AML-193 (cell line): ENCODE results near the gene C16orf92.
A peak's percentile ranks its signal among the peaks of the same experiment; 100 is the strongest.
"Not testable (repeated sequence)": the region's sequence is repeated elsewhere in the genome, so short reads cannot be mapped to it uniquely, and the experiment has no call there.

Experiments used
- DNase-seq, 2 experiments: peaks; one replicate each; lab custom pipeline; 2025; lab: John Stamatoyannopoulos, UW

The C16orf92 gene

DNA sequence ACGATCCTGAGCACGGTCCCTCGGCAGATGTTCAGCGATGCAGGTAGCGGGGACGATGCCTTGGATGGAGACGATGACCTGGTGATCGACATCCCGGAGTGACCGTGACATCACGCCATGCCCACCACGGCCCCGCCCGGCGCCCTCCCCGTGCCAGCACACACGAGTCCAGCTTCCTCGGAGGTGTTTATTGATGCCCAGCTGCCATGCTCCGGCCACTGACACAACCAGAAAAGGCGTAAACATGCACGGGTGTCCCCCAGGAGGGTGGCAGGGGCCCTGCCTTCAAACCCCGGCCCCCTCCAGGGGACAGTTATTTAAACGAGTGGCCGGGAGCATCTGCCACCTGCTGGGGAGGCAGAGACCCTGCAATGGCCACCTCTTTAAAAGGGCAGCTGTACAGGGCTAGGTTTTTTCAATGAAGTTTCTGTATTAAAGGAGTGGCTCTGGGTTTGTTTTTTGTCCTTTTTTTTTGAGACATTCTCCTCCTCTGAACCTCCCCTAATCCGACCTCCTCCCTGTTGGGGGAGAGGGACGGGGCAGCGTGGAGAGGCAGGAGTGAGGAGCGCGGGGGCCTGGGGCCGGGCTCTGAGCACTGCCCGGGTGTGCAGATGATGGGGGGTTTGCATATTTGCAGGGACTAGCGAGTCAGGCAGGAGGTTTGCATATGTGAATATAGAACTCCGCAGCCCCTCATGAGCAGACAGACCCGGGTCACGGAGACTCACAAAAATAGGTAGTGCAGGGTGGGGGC is 17.5 kb upstream of the C16orf92 start:
- peak; percentile 31 to 37 for DNase-seq

GRCh38 chr16:30006095-30006473 is 16.9 kb upstream of the C16orf92 start:
- DNase-seq = no peak

GRCh38 chr16:30006659-30007377 is 16.2 kb upstream of the C16orf92 start:
- DNase-seq = no peak

GRCh38 chr16:30007378-30007895 is 15.6 kb upstream of the C16orf92 start:
- no peak for DNase-seq

DNA sequence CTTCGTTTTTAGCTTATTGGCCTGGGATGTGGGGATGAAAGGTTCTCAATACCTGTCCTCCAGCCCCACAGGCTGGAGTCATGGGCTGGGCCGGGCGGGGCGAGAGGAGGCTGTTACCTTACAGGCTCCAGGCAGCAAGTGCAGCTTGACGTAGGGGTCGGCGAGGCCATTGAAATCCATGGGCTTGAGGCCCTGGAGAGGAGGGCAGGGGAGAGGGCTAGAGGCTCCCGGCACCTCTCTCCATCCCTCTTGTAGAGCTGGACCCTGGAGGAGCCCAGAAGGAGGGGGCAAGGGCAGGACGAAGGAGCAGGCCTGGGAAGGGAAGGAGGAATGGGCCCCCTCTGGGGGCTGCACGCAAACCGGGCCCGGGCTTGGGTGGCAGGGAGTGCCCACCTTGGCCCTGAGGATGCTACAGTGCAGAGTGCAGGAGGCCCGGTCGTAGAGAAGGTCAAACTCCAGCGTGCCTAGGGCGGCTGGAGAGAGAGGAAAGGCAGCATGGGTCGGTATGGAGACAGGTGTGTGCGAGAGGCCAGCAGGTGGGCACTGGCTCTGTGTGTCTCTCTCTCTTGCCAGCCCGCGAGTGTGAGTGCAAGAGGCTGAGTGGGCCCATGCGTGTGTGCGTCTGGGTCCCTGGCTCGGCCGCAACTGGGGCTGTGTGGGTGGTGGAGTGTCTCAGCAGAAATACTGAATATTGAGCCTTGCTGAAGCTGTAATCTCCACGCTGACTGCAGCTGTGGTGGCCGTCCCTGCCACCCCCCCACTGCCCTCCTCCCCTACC is 13.7 kb upstream of the C16orf92 start:
- no peak for DNase-seq

- DNase-seq = no peak
Observed at GRCh38 chr16:30009990-30010843, 12.8 kb upstream of the C16orf92 start.

DNA sequence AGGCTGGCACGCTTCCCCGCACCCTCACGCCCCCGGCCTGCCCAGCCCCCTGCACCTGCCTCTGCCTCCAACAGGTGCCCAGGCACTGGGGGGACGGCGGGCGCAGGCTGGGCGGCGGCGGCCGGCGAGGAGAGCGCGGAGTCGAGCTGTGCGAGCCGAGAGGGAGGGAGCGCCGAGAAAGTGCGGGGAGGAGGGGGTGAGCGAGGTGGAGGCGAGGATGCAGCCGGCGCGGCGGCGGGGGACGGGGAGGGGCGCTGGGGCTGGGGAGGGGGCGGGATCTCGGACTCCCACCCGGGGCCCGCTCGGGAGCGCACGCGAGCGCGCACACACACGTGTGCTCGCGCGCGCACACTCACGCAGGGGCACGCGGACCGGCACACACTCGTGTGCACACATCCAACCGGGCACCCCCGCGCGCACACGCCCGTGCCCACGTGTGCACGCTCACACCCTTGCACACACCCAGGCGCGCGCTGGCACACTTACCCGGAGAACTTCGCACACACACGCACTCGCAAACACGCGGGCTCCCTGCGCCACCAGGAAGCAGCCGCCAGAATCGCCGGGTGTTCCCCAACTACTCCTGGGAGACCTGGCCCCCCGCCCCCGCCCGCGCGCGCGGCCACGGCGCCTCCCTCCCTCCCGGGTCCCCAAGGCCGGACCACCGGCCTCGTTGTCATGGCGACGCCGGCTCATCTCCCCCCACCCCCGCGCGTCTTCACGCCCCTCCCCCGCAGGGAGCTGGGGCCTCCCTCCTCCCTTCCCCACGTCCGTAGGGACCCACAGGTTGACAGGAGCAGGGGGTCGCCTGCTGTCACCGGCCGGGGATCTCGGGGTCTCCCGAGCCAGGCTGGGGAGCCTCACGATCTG is 11.9 kb upstream of the C16orf92 start, which contains the start of gene DOC2A:
Gene DOC2A (minus strand): TSS at position 184 of the 870 bp plus-strand sequence. CDS start 805 bp downstream, outside the sequence.
- DNase-seq = peak in 1 of 2 experiments; percentile 21

DNA sequence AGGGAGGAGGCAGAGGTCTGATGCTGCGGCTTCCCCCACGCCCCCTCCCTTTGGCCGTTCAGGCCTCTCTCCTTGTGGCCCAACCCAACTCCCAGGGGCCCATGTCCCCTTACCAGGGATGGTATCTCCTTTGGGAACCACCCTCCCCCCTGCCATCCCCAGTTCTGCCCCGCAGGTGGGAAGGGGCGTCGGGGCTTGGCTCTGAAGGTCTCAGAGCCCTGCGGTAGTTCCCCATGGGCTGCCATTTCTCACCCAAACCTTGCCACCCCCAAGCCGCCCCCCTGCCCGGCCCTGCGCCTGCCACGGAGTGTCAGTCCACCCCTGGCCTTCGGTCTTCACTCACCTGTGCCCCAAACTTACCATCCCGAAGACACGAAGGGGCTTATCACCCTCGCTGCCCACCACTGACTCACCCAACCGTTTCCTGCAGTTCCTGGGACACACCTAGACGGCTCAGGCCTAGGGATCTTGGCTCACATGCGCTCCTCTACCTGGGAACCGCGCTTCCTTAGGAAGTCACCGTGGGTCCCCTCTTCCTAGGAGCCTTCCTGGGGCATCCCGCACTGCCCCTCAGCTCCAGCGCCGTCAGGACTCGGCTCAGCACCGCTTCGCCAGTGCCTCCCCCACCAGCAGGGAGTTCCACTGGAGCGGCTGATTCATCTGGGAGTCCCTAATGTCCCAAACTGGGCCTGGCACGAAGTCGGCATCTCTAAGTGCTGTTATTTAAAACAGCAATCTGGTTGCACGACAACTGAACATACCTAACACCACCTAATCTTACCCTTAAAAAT is 11.1 kb upstream of the C16orf92 start:
- no peak for DNase-seq

- DNase-seq = not testable (repeated sequence)
Observed at GRCh38 chr16:30012598-30012997, 10.4 kb upstream of the C16orf92 start.

- not testable (repeated sequence) for DNase-seq
Observed at GRCh38 chr16:30015450-30015849, 7.5 kb upstream of the C16orf92 start.

DNA sequence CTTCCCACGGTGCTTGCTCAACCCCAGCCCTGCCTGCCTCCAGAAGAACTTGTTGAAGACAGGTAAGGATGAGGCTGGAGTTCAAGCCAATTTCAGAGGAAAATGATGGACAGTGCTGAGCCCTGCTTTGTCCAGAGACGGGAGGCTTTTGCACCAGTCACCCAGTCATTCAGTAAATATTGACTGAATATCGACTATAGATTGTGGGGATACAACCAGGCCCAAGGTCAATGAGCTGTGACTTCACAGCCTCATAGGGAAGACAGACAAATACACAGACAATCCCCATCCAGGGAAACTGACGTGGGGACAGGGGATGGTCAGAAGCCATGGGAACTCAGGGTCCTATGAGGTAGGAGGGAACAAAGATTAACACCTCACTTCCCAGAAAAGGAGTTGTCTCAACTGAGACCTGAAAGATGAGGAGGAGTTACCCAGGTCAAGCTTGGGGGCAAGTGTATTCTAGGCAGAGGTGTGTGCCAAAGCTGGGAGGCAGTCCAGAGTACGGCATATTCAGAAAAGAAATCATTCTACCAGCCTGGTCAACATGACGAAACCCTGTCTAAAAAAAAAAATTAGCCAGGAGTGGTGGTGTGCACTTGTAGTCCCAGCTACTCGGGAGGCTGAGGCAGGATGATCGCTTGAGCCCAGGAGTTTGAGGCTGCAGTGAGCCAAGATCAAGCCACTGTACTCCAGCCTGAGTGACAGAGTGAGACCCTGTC is 6.3 kb upstream of the C16orf92 start:
- DNase-seq = no peak

DNA sequence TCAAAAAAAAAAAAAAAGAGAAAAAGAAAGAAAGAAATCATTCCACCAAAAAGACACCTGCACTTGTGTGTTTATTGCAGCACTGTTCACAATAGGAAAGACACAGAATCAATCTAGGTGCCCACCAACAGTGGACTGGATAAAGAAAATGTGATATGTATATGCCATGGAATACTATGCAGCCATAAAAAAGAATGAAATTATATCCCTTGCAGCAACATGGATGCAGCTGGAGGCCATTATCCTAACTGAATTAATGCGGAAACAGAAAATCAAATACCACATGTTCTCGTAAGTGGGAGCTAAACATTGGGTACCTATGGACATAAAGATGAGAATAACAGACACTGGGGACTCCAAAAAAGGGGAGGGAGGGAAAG is 5.7 kb upstream of the C16orf92 start:
- DNase-seq = no peak

- not testable (repeated sequence) for DNase-seq
Observed at GRCh38 chr16:30017937-30018336, 5.1 kb upstream of the C16orf92 start.

- DNase-seq = no peak
Observed at GRCh38 chr16:30018731-30019158, 4.3 kb upstream of the C16orf92 start.

DNA sequence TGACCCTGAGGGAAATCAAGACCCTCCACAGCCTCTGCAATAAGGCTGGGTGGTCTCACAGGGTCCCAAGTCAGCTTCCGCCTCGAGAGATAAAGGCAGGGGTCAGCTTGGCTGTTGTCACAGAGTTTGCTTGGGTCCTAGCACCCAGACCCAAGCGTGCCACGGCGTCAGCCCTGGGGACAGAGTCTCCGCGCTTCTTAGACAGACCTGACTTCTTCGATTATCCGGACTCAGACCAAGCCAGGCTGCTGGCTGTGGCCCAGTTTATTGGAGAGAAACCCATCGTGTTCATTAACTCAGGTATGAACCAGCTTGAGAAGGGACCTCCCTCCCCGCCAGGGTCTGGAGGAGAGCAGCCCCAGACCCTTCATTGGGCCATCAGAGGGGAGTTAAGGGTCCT is 588 bp downstream of the C16orf92 start:
- no peak for DNase-seq

GRCh38 chr16:30024451-30024850 is 1.5 kb downstream of the C16orf92 start:
- DNase-seq = no peak

DNA sequence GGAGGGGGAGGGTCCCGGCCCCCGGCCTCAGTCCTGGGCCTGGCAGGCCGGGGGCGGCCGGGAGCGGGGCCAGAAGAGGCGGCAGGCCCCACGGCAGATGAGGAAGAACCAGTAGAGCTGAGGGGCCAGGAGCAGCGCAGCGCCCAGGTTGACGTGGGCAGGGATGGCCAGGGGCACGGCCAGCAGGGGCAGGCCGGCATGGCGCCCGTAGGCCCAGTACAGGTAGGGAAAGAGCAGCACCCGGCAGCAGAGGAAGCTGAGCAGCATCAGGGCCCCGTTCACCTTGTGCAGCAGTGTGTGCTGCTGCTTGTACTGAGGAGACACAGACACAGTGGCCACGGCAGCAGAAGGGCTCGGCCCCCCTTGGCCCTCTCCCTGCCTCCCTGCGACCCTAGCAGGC is 2.2 kb downstream of the C16orf92 start:
- no peak for DNase-seq

GRCh38 chr16:30025574-30025973 is 2.6 kb downstream of the C16orf92 start:
- DNase-seq = no peak

DNA sequence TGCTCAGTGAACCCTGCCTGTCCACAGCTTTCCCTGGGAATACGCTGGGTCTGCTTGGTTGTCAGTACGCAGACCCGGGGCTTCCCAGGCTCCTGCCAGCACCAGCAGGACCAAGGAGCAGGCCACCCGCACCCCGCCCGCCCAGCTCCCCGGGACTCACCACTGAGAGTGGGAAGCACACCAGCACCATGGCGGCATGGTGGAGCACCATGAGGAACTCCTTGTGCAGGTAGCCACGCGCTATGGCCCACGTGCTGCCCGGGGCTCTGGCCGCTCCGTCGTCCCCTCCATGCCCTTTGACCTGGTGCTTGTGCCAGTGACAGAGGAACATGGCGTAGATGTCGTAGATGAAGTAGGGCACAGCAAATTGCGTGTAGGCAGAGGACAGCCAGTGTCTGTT is 3.5 kb downstream of the C16orf92 start:
- no peak for DNase-seq
